ENCODE data around the gene KANK3. TPM values are rescaled to one million over a fixed set of nuclear protein-coding genes. Genes with fewer than 3 reads are reported as not detected.

The KANK3 gene
- polyA plus RNA-seq, 3 donors: 0.15 TPM; not detected in 2

DNA sequence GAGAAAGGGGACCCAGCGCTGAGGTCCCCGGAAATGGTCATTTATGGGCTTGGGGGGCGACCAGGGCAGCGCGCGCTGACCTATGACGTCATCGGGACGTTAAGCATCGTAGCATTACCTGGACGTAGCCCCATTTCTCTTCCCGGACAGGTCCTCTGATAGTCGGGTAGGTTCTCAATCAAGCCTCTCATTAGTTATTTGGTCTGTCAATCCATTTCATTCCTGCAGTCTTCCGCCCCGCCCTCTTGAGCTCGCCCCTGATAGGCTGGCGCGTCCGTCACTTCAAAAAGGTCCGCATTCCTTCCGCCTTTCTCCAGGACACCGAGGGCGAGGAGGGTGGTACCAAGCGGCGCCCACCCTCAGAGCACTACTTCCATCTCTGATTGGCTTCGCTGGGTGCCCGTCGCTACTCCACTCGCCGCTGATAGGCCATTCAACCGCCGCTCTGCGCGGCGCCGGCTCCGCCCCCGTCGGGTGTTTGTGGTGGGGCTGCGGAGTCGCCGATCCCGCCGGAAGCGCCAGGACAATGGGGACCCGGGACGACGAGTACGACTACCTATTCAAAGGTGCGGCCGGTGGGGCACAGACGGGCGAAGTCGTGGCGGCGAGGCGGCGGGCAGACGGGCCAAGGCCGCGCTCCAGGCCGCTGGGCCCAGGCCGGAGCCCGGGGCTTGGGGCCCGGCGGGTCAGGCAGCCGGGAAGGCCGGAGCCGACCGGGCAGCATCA is 47.0 kb upstream of the KANK3 start, which contains the start of gene RAB11B:
RAB11B (plus strand) TSS at position 470 of the 726 bp plus-strand sequence; CDS start at position 527, 57 bp downstream.
- H2AFZ ChIP-seq (ENCODE audit: insufficient read depth, low read depth, low read length, poor library complexity, severe bottlenecking): peak within 1 kb of the TSS; percentile 72
- H3K27me3 Mint-ChIP-seq (ENCODE audit: low read depth in 3 of 3): no peaks in the 10 kb centered on the region

GRCh38 chr19:8388612-8388958 is 45.5 kb upstream of the KANK3 start:
- H3K79me2 ChIP-seq (ENCODE audit: insufficient read depth, low read length): peaks cover 28% of the 10 kb centered on the region
- TF ChIP-seq CTCF (IDR thresholded peaks at IDR 0.05): no peak
- DNase-seq: no peak
- H3K4me2 ChIP-seq (replicated peaks; ENCODE audit: extremely low read depth, low read length, poor library complexity, severe bottlenecking): no peak overlapping the region
- peaks cover 8 to 18% of the 10 kb centered on the region in 2 donors for H3K36me3 Mint-ChIP-seq
- H3K9me3 ChIP-seq (replicated peaks in 1 of 2; ENCODE audit: control insufficient read depth in 1 of 2, insufficient read depth in 1 of 2, low read length in 2 of 2): peaks cover 0 to 3% of the 10 kb centered on the region in 2 donors
- H3K4me3 Mint-ChIP-seq: no peak overlapping the region
- no peak overlapping the region for H2AFZ ChIP-seq (ENCODE audit: insufficient read depth, low read depth, low read length, poor library complexity, severe bottlenecking)
- H3K9me3 Mint-ChIP-seq: peaks cover 6 to 9% (median 8%) of the 10 kb centered on the region in 7 donors
- no peaks in the 10 kb centered on the region for H3K36me3 ChIP-seq (replicated peaks in 1 of 2; ENCODE audit: control insufficient read depth in 1 of 2, insufficient read depth in 2 of 2, low read length in 2 of 2)
- no peak overlapping the region for H3K27ac Mint-ChIP-seq
- H3K27me3 ChIP-seq (ENCODE audit: control insufficient read depth in 2 of 2, insufficient read depth in 2 of 2, low read length in 2 of 2): no peaks in the 10 kb centered on the region
- no peaks in the 10 kb centered on the region for H3K27me3 Mint-ChIP-seq (ENCODE audit: low read depth in 3 of 3)
- WGBS (ENCODE audit: insufficient coverage): no CpG with 5 or more reads among the region's 2 CpGs
- H4K20me1 ChIP-seq (ENCODE audit: insufficient read depth, low read length): peaks cover 30% of the 10 kb centered on the region
- H3K4me3 ChIP-seq (replicated peaks in 1 of 3; ENCODE audit: low read depth in 2 of 3, low read length in 3 of 3): no peak overlapping the region
- intact Hi-C loops (cut with micrococcal nuclease): no loop called here
- no peak overlapping the region for H3K27ac ChIP-seq (ENCODE audit: low read depth in 1 of 2, low read length in 2 of 2)
- no peak overlapping the region for H3K9ac ChIP-seq (ENCODE audit: insufficient read depth, low read length, poor library complexity, severe bottlenecking)
- H3K4me1 ChIP-seq (ENCODE audit: control insufficient read depth in 1 of 2, insufficient read depth in 2 of 2, low read length in 2 of 2): peaks cover 18 to 33% of the 10 kb centered on the region in 2 donors
- H3K4me1 Mint-ChIP-seq: peaks cover 37% of the 10 kb centered on the region

More for the DNA sequence above, 47.0 kb upstream of the KANK3 start, which contains the start of gene RAB11B:
- DNase-seq: peak; percentile 99
- Histone ChIP-seq H3K27me3 (ENCODE audit: control insufficient read depth in 2 of 2, insufficient read depth in 2 of 2, low read length in 2 of 2) (no peaks in the 10 kb centered on the region), H3K27ac (ENCODE audit: low read depth in 1 of 2, low read length in 2 of 2) (peak within 1 kb of the TSS; percentile 61 to 89), H3K4me1 (ENCODE audit: control insufficient read depth in 1 of 2, insufficient read depth in 2 of 2, low read length in 2 of 2) (peaks cover 18 to 25% of the 10 kb centered on the region in 2 donors), H3K36me3 (replicated peaks in 1 of 2; ENCODE audit: control insufficient read depth in 1 of 2, insufficient read depth in 2 of 2, low read length in 2 of 2) (no peaks in the 10 kb centered on the region), H3K4me3 (replicated peaks in 1 of 3; ENCODE audit: low read depth in 2 of 3, low read length in 3 of 3) (peak within 1 kb of the TSS; percentile 53 to 76 (median 64)), H3K9ac (ENCODE audit: insufficient read depth, low read length, poor library complexity, severe bottlenecking) (peak within 1 kb of the TSS; percentile 95), H3K4me2 (replicated peaks; ENCODE audit: extremely low read depth, low read length, poor library complexity, severe bottlenecking) (peak within 1 kb of the TSS; percentile 70), H3K9me3 (replicated peaks in 1 of 2; ENCODE audit: control insufficient read depth in 1 of 2, insufficient read depth in 1 of 2, low read length in 2 of 2) (peaks cover 0 to 3% of the 10 kb centered on the region in 2 donors), H4K20me1 (ENCODE audit: insufficient read depth, low read length) (peaks cover 44% of the 10 kb centered on the region), H3K79me2 (ENCODE audit: insufficient read depth, low read length) (peaks cover 43% of the 10 kb centered on the region)
- peaks cover 11 to 30% of the 10 kb centered on the region in 2 donors for H3K36me3 Mint-ChIP-seq
- intact Hi-C loops (cut with micrococcal nuclease): loop anchor here in 1 of 2 donors (2.0 kb wide), 2 partner anchors 35 to 69 kb away; partner anchors contain the start of genes NDUFA7 and RPS28
- H3K27ac Mint-ChIP-seq: peak within 1 kb of the TSS; percentile 91 to 98 (median 96)
- no peak for TF ChIP-seq CTCF (IDR thresholded peaks at IDR 0.05)
- peaks cover 28% of the 10 kb centered on the region for H3K4me1 Mint-ChIP-seq
- peaks cover 6 to 9% (median 8%) of the 10 kb centered on the region in 7 donors for H3K9me3 Mint-ChIP-seq
- H3K4me3 Mint-ChIP-seq: peak within 1 kb of the TSS; percentile 88 to 91
- WGBS (ENCODE audit: insufficient coverage): under 1% methylated on average over 67 of the region's 70 CpGs

Data from CD14-positive monocyte (primary cell).